GM12878 (cell line): ENCODE measurements around the gene DNAH1. TPM values are rescaled to one million over a fixed set of nuclear protein-coding genes. Genes with fewer than 3 reads are reported as not detected.

ENCODE experiments used
- FOXM1 ChIP-seq: IDR thresholded peaks from 2 replicates; pipeline ENCODE4 v1.6.1; 2012; ENCODE audit warnings: low read depth, mild to moderate bottlenecking, inconsistent platforms, low read length, moderate library complexity
- MTA3 ChIP-seq: IDR thresholded peaks from 2 replicates; pipeline ENCODE4 v1.6.1; 2012; ENCODE audit warnings: low read length, inconsistent platforms, borderline replicate concordance
- NFXL1 ChIP-seq: fragments of 450-650 bp; IDR thresholded peaks from 2 replicates; pipeline ENCODE4 v1.6.1; 2017; ENCODE audit warnings: antibody characterized with exemption, mild to moderate bottlenecking, borderline replicate concordance
- NFYA ChIP-seq: IDR thresholded peaks from 2 replicates; pipeline ENCODE4 v1.6.1; 2011; ENCODE audit warnings: low read depth, mild to moderate bottlenecking, low read length, improper control_type of control experiment, borderline replicate concordance
- NR2F1 ChIP-seq: fragments of 450-650 bp; conservative IDR thresholded peaks from 2 replicates; pipeline ENCODE4 v1.6.1; 2017; ENCODE audit warnings: mild to moderate bottlenecking
- NRF1 ChIP-seq: conservative IDR thresholded peaks from 2 replicates; pipeline ENCODE4 v1.6.1; 2011; ENCODE audit warnings: mild to moderate bottlenecking, low read depth, low read length, improper control_type of control experiment
- PML ChIP-seq: IDR thresholded peaks from 2 replicates; pipeline ENCODE4 v1.6.1; 2012; ENCODE audit warnings: low read length, inconsistent platforms
- RAD21 ChIP-seq: IDR thresholded peaks from 2 replicates; pipeline ENCODE4 v1.6.1; 2011; ENCODE audit warnings: mild to moderate bottlenecking, low read depth, low read length, moderate library complexity; ENCODE audit not compliant: insufficient read depth
- RAD51 ChIP-seq: fragments of 450-650 bp; IDR thresholded peaks from 2 replicates; pipeline ENCODE4 v1.6.1; 2016; ENCODE audit warnings: moderate library complexity, mild to moderate bottlenecking, inconsistent platforms
- SIX5 ChIP-seq: IDR thresholded peaks from 2 replicates; pipeline ENCODE4 v1.6.1; 2011; ENCODE audit warnings: mild to moderate bottlenecking, low read depth, low read length, moderate library complexity; ENCODE audit not compliant: severe bottlenecking
- SPI1 ChIP-seq: IDR thresholded peaks from 2 replicates; pipeline ENCODE4 v1.6.1; 2011; ENCODE audit warnings: low read depth, mild to moderate bottlenecking, low read length, moderate library complexity, borderline replicate concordance; ENCODE audit not compliant: insufficient read depth
- SREBF1 ChIP-seq: IDR thresholded peaks from 2 replicates; pipeline ENCODE4 v1.6.1; 2012; ENCODE audit warnings: mild to moderate bottlenecking, low read length
- polyA plus RNA-seq, 11 experiments: library from polyadenylated mRNA; depleted of rRNA in 4 of 11; unstranded in 6 of 11; stranded (reverse) in 5 of 11; fragments of >200 nt; fragmentation: Nextera tagmentation in 4 of 11; fragmentation: Illumina TruSeq in 1 of 11; extraction: Ambion mirVana in 4 of 11; extraction: Trizol in 1 of 11; gene quantifications; 1 replicate in 1 of 11; 2 replicates in 10 of 11; pipeline versions ENCODE4 v1.2.1 to v1.2.3, GENCODE V29; 2011 to 2016; ENCODE audit warnings: inconsistent platforms in 2 of 11, missing spikeins in 2 of 11, low read depth in 1 of 11
- total RNA-seq, 4 experiments: library from RNA; depleted of rRNA in 3 of 4; stranded (reverse); fragments of >200 nt in 3 of 4; fragmentation: Illumina TruSeq in 1 of 4; extraction: Trizol in 1 of 4; gene quantifications; 2 replicates each; pipeline versions ENCODE4 v1.2.1 to v1.2.3, GENCODE V29; 2013 to 2021
- TF ChIP-seq, protein P1 (sequence below), 3 experiments: IDR thresholded peaks in 2 of 3; conservative IDR thresholded peaks in 1 of 3; 2 replicates each; pipeline ENCODE4 v1.5.1; 2011; ENCODE audit warnings: low read depth in 3 of 3, low read length in 3 of 3, mild to moderate bottlenecking in 3 of 3, control low read depth in 2 of 3, moderate library complexity in 2 of 3, inconsistent platforms in 1 of 3, mixed read lengths in 1 of 3; ENCODE audit not compliant: control insufficient read depth in 2 of 3, insufficient read depth in 1 of 3; ENCODE audit errors: extremely low read depth in 1 of 3
- TF ChIP-seq, protein P2 (sequence below): fragments of 450-650 bp; IDR thresholded peaks from 2 replicates; pipeline ENCODE4 v1.6.1; 2017; ENCODE audit warnings: antibody characterized with exemption, mild to moderate bottlenecking, moderate library complexity
- TF ChIP-seq, protein P3 (sequence below): fragments of 450-650 bp; IDR thresholded peaks from 2 replicates; pipeline ENCODE4 v1.6.1; 2017; ENCODE audit warnings: mild to moderate bottlenecking
- TF ChIP-seq, protein P4 (sequence below): fragments of 450-650 bp; IDR thresholded peaks from 2 replicates; pipeline ENCODE4 v1.6.1; 2014; ENCODE audit warnings: mild to moderate bottlenecking
- TF ChIP-seq, protein P5 (sequence below): fragments of 450-650 bp; formaldehyde crosslinking; IDR thresholded peaks from 2 replicates; pipeline ENCODE4 v1.4.0; 2022; ENCODE audit warnings: mild to moderate bottlenecking, moderate library complexity
- TF ChIP-seq, protein P6 (sequence below): IDR thresholded peaks from 2 replicates; pipeline ENCODE4 v1.6.1; 2011; ENCODE audit warnings: low read depth, low read length, improper control_type of control experiment, borderline replicate concordance

The DNAH1 gene
- total and polyA plus RNA-seq, 10 of the 15 experiments (the other 5 are each of a cell fraction or from before 2014, with no cell fraction given): 0.31 to 5.8 (median 2.7) TPM

DNA sequence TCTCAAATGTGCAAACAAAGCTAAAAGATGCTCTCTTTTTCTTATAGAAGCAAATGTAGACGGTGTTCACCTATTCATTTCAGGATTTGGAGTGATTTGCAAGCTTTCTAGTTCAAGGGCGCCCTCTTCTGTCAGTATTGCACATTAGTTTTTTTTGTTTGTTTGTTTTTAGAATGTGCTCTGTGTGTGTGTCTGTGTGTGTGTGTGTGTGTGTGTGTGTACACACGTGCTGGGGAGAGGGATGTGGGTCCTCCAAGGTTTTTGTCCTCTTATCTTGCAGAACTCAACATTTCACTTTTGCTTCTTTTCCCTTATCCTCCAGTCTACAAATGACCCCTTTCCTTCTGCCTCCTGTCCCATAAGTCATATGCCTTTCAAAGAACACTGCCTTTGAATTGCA is 23.5 kb downstream of the DNAH1 start (continued):
- TF ChIP-seq, protein P1, sequence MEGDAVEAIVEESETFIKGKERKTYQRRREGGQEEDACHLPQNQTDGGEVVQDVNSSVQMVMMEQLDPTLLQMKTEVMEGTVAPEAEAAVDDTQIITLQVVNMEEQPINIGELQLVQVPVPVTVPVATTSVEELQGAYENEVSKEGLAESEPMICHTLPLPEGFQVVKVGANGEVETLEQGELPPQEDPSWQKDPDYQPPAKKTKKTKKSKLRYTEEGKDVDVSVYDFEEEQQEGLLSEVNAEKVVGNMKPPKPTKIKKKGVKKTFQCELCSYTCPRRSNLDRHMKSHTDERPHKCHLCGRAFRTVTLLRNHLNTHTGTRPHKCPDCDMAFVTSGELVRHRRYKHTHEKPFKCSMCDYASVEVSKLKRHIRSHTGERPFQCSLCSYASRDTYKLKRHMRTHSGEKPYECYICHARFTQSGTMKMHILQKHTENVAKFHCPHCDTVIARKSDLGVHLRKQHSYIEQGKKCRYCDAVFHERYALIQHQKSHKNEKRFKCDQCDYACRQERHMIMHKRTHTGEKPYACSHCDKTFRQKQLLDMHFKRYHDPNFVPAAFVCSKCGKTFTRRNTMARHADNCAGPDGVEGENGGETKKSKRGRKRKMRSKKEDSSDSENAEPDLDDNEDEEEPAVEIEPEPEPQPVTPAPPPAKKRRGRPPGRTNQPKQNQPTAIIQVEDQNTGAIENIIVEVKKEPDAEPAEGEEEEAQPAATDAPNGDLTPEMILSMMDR (IDR thresholded peaks at IDR 0.05 in 2 of 3, conservative IDR thresholded peaks at IDR 0.05 in 1 of 3; ENCODE audit: control insufficient read depth in 2 of 3, extremely low read depth in 1 of 3, insufficient read depth in 1 of 3, low read depth in 3 of 3, low read length in 3 of 3): peak; percentile 60 to 77 (median 62)
- TF ChIP-seq, protein P2, sequence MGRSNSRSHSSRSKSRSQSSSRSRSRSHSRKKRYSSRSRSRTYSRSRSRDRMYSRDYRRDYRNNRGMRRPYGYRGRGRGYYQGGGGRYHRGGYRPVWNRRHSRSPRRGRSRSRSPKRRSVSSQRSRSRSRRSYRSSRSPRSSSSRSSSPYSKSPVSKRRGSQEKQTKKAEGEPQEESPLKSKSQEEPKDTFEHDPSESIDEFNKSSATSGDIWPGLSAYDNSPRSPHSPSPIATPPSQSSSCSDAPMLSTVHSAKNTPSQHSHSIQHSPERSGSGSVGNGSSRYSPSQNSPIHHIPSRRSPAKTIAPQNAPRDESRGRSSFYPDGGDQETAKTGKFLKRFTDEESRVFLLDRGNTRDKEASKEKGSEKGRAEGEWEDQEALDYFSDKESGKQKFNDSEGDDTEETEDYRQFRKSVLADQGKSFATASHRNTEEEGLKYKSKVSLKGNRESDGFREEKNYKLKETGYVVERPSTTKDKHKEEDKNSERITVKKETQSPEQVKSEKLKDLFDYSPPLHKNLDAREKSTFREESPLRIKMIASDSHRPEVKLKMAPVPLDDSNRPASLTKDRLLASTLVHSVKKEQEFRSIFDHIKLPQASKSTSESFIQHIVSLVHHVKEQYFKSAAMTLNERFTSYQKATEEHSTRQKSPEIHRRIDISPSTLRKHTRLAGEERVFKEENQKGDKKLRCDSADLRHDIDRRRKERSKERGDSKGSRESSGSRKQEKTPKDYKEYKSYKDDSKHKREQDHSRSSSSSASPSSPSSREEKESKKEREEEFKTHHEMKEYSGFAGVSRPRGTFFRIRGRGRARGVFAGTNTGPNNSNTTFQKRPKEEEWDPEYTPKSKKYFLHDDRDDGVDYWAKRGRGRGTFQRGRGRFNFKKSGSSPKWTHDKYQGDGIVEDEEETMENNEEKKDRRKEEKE: no peak
- no peak for TF ChIP-seq NRF1
- TF ChIP-seq NFXL1: no peak
- TF ChIP-seq FOXM1: peak; percentile 71; the same call in 1 of the 2 replicates
- TF ChIP-seq NFYA: no peak
- TF ChIP-seq SREBF1: no peak
- TF ChIP-seq, protein P3, sequence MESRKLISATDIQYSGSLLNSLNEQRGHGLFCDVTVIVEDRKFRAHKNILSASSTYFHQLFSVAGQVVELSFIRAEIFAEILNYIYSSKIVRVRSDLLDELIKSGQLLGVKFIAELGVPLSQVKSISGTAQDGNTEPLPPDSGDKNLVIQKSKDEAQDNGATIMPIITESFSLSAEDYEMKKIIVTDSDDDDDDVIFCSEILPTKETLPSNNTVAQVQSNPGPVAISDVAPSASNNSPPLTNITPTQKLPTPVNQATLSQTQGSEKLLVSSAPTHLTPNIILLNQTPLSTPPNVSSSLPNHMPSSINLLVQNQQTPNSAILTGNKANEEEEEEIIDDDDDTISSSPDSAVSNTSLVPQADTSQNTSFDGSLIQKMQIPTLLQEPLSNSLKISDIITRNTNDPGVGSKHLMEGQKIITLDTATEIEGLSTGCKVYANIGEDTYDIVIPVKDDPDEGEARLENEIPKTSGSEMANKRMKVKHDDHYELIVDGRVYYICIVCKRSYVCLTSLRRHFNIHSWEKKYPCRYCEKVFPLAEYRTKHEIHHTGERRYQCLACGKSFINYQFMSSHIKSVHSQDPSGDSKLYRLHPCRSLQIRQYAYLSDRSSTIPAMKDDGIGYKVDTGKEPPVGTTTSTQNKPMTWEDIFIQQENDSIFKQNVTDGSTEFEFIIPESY: no peak
- TF ChIP-seq PML: no peak
- TF ChIP-seq, protein P4, sequence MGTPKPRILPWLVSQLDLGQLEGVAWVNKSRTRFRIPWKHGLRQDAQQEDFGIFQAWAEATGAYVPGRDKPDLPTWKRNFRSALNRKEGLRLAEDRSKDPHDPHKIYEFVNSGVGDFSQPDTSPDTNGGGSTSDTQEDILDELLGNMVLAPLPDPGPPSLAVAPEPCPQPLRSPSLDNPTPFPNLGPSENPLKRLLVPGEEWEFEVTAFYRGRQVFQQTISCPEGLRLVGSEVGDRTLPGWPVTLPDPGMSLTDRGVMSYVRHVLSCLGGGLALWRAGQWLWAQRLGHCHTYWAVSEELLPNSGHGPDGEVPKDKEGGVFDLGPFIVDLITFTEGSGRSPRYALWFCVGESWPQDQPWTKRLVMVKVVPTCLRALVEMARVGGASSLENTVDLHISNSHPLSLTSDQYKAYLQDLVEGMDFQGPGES: no peak
- TF ChIP-seq RAD21: peak; percentile 99
- no peak for TF ChIP-seq SPI1
- peak; percentile 55; the same call in 1 of the 2 replicates for TF ChIP-seq RAD51
- TF ChIP-seq NR2F1: no peak
- TF ChIP-seq, protein P5, sequence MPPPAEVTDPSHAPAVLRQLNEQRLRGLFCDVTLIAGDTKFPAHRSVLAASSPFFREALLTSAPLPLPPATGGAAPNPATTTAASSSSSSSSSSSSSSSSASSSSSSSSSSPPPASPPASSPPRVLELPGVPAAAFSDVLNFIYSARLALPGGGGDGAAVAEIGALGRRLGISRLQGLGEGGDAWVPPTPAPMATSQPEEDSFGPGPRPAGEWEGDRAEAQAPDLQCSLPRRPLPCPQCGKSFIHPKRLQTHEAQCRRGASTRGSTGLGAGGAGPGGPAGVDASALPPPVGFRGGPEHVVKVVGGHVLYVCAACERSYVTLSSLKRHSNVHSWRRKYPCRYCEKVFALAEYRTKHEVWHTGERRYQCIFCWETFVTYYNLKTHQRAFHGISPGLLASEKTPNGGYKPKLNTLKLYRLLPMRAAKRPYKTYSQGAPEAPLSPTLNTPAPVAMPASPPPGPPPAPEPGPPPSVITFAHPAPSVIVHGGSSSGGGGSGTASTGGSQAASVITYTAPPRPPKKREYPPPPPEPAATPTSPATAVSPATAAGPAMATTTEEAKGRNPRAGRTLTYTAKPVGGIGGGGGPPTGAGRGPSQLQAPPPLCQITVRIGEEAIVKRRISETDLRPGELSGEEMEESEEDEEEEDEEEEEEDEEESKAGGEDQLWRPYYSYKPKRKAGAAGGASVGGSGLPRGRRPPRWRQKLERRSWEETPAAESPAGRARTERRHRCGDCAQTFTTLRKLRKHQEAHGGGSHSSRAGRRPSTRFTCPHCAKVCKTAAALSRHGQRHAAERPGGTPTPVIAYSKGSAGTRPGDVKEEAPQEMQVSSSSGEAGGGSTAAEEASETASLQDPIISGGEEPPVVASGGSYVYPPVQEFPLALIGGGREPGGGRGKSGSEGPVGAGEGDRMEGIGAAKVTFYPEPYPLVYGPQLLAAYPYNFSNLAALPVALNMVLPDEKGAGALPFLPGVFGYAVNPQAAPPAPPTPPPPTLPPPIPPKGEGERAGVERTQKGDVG (CRISPR knock-in tag): no peak
- TF ChIP-seq SIX5: no peak
- TF ChIP-seq MTA3: no peak
- TF ChIP-seq, protein P6, sequence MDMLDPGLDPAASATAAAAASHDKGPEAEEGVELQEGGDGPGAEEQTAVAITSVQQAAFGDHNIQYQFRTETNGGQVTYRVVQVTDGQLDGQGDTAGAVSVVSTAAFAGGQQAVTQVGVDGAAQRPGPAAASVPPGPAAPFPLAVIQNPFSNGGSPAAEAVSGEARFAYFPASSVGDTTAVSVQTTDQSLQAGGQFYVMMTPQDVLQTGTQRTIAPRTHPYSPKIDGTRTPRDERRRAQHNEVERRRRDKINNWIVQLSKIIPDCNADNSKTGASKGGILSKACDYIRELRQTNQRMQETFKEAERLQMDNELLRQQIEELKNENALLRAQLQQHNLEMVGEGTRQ: no peak
